Breast epithelium (tissue), 3 donors: Measurements from ENCODE around the gene ANKS1A.

ENCODE experiments used
- POLR2AphosphoS5 ChIP-seq, 3 donors: sonication (generic); formaldehyde crosslinking; IDR thresholded peaks; one replicate each; pipeline ENCODE4 v1.6.1; 2017; ENCODE audit warnings: antibody characterized with exemption in 3 of 3
- TF ChIP-seq, protein P1 (sequence below), 3 donors: fragments of 450-650 bp; IDR thresholded peaks; one replicate each; pipeline ENCODE4 v1.5.1; 2016 to 2017; ENCODE audit warnings: antibody characterized with exemption in 3 of 3, mild to moderate bottlenecking in 3 of 3, moderate library complexity in 3 of 3

DNA sequence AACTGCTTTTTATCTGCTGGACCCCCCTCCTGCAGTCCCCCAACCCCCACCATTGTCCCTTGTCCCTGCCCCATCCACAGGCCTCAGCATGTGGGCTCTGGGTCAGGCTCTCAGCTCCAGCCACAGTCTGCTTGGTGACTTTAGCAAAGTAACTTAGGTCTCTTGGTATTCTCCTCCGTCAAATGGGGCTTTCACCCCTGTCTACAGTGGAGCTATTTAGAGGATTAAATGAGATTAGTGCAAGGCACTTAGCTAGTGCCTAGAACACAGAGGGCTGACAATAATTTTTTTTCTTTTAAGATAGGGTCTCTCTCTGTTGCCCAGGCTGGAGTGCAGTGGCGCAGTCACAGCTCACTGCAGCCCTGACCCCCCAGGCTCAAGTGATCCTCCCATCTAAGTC lies 180.2 kb downstream of the ANKS1A start:
- no peak for TF ChIP-seq POLR2AphosphoS5 (IDR thresholded peaks at IDR 0.05)
- TF ChIP-seq, protein P1, sequence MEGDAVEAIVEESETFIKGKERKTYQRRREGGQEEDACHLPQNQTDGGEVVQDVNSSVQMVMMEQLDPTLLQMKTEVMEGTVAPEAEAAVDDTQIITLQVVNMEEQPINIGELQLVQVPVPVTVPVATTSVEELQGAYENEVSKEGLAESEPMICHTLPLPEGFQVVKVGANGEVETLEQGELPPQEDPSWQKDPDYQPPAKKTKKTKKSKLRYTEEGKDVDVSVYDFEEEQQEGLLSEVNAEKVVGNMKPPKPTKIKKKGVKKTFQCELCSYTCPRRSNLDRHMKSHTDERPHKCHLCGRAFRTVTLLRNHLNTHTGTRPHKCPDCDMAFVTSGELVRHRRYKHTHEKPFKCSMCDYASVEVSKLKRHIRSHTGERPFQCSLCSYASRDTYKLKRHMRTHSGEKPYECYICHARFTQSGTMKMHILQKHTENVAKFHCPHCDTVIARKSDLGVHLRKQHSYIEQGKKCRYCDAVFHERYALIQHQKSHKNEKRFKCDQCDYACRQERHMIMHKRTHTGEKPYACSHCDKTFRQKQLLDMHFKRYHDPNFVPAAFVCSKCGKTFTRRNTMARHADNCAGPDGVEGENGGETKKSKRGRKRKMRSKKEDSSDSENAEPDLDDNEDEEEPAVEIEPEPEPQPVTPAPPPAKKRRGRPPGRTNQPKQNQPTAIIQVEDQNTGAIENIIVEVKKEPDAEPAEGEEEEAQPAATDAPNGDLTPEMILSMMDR (IDR thresholded peaks at IDR 0.05), result no peak
